Measurements from ENCODE around the gene IL22.

Gene IL22

GRCh38 chr12:68264158-68264855 is 10.9 kb upstream of the IL22 start:
- no peak for DNase-seq (ENCODE audit: low read depth)

DNA sequence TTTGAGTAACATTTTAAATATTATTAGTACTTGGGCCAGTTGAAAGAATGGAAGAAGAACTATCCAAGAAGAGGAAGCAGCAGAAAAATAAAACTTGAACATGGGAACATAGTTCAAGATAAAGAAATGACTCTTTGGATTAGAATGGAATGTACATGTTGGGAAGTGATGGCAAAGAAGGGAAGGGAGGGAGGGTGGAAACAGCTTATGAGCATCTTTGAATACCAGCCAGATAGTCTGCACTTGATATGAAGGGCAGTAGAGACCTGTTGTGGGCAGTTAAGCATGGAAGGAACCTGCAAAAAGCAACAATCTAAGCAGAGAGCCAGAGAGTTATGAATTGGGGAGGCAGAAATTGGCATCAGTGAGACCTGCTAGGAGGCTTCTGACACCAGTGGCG is 10.0 kb upstream of the IL22 start:
- no peak for DNase-seq (ENCODE audit: low read depth)

- no peak for DNase-seq (ENCODE audit: low read depth)
These were observed 8.5 kb upstream of the IL22 start for GRCh38 chr12:68261896-68262295.

DNA sequence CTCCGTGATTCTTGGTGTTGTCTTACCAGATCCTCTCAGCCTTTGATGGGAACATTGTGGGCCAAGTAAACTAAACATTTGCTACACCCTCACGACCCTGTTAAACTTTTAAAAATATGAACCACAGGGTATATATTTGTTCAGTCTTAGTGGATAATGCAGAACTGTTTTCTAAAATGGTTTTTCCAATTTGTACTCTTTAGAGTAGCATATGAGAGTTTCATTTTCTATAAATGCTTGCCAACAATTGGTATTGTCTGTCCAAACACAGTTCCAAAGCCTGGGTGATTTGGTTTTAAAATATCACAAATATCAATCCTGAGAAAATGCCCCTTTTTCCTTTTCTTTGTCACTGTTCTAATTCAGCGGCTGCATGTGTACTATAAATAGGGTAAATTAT is 6.7 kb upstream of the IL22 start:
- no peak for DNase-seq (ENCODE audit: low read depth)

- DNase-seq (ENCODE audit: low read depth): no peak
These were observed 6.0 kb upstream of the IL22 start for GRCh38 chr12:68259318-68259940.

- DNase-seq (ENCODE audit: low read depth): no peak
These were observed 1.3 kb downstream of the IL22 start for GRCh38 chr12:68252077-68252476.

GRCh38 chr12:68250454-68250853 is 3.0 kb downstream of the IL22 start:
- DNase-seq (ENCODE audit: low read depth): no peak

DNA sequence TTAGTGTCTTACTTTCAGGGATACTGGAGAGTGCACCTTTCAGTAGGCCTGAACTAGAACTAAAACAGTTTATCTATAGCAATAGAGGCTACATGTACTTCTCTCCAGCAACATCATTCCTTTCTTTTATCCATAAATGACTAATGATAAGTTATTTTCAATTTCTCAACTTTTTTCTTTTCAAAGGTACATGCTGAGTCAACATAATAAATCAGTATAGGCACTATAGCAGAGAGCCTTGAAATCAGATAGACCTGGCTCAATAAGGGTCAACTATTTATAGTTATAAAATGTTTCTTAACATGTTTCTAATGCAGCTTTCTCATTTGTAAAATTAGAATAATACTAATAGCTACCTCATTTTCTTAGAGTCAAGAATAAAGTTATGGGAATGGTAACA is 5.6 kb downstream of the IL22 start:
- DNase-seq (ENCODE audit: low read depth): no peak

DNA sequence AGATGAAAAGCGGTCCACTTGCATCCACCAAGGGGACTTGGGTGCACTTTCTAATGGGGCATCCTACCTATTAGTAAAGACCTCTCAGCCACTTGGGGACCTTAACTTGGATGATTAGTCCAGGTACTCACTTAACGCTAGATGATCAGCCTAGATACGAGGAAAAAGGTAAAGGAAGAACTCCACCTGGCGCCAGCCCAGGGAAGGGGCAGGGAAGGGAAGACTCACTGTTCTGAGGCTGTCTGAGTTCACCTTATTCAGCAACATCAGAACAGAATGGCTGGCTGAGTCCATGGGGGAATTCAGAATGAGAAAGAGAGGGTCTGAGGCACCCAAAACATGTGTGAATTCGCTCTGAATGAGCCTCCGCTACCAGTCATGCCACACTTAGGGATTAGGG is 7.1 kb downstream of the IL22 start:
- DNase-seq (ENCODE audit: low read depth): no peak

GRCh38 chr12:68245180-68246021 is 8.0 kb downstream of the IL22 start:
- DNase-seq (ENCODE audit: low read depth): no peak

GRCh38 chr12:68242777-68243176 is 10.6 kb downstream of the IL22 start:
- DNase-seq (ENCODE audit: low read depth): no peak

DNA sequence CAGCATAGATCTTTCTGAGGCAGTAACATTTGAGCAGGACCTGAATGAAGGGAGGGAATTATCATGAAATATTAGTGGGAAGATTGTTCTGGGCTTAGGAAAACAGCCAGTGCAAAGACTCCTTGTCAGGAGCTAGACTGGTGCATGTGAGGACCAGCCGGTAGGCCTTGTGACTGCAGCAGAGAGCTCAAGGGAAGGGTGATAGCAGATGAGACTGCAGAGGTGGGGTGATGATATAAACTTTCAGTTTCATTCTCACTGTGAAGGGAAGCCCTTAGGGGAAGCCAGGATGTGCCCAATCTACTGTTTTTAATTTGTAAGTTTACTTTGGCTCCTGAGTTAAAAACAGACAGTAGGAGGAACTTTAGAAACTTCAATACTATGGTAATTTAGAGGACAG is 12.4 kb downstream of the IL22 start:
- peak; percentile 18 for DNase-seq (ENCODE audit: low read depth)

DNA sequence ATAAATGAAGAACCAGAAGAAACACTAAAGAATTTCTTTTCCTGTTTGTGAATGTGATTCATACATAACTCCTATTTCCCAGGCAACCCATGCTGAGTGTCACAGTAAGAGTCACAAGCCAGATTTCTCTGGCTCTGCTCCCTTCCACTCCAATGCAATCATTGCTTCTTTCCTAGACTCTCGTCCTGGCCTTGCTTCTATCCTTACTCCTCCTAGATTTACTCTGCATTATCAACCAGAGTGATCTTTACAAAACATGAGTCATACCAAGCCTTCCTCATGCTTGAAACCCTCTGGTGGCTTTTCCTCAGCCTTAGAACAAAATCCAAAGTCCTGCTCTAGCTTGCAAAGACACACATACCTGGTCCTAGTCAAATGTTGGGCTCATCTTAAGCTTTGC is 13.3 kb downstream of the IL22 start:
- no peak for DNase-seq (ENCODE audit: low read depth)

DNA sequence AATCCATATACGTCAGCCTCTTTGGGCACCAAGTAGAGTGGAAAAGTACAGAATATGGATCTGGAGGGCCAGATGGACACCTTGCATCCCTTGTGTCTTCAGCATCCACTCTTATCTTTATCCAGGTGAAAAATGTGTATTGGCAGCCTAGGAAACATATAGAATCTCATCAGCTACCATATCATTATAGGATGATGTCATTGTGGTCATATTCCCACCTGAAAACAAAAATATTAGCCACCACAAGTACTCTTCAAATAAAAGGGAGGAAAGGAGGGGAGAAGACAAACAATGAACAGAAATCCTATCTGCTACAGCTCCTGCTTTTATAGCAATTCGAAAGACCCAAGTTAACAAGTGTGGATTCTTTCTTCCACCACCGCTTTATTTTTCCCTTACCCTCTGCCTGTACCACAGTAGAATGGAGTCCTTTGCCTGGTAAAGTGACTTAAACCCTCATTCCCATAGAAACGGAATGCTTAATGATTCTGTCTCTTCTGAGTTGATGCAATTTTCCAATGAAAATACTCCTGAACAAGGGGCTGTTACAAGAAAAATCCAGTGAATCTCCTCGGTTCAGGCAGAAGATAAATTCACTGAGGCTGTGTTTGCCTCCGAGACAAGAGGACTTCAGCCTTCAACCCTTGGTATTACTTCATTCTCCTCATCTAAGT is 14.0 kb downstream of the IL22 start:
- no peak for DNase-seq (ENCODE audit: low read depth)

GRCh38 chr12:68237619-68238018 is 15.8 kb downstream of the IL22 start:
- DNase-seq (ENCODE audit: low read depth): no peak

DNA sequence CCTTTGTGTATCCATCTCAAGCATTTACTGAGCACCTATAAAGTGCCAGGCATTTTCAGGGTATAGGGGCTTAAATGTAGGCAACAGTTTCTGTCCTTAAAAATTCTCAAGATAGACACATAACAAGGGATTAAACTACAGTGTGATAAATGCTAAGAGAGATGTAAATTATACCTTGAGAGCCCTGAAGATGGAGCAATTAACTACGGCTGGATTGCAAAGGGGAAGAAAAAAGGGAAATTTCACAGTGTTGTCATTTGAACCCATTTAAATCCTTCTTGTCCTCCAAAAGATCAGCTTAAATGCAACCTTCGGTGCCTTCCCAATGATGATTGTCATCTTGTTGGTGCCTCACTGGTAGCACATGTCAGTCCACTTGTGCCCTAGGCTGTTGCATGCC is 16.3 kb downstream of the IL22 start:
- no peak for DNase-seq (ENCODE audit: low read depth)

DNA sequence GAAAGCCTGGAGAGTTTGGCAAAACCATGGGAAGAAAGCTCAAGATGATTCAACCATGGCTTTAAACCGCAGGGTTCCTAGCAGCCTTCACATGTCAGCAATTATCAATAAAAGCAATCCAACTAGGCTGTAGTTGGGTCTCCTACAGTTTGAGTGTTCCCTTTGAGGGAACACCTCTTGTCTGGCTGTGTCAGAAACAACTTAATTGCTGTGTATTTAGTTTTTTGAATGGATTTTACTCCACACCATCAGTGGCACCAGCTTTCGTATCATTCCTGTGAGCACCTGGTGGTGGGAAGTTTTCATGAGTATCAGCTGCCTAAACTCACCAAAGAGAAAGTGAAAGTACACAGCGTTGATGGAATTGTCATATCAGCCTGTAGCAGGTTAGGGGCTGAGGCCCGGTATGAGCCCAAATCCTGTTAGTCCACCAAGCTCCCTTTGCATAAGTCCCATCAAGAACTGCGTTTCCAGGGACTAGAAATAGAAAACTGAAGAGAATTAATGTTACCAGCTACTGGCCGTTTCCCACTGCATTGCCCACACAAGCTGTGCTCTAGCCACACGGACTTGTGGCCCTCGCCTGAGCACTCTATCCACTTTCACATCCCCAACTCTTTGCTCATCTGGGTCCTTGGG is 16.9 kb downstream of the IL22 start:
- DNase-seq (ENCODE audit: low read depth): no peak

- DNase-seq (ENCODE audit: low read depth): no peak
These were observed 17.8 kb downstream of the IL22 start for GRCh38 chr12:68235576-68235975.

- no peak for DNase-seq (ENCODE audit: low read depth)
These were observed 19.3 kb downstream of the IL22 start for GRCh38 chr12:68234140-68234539.

DNA sequence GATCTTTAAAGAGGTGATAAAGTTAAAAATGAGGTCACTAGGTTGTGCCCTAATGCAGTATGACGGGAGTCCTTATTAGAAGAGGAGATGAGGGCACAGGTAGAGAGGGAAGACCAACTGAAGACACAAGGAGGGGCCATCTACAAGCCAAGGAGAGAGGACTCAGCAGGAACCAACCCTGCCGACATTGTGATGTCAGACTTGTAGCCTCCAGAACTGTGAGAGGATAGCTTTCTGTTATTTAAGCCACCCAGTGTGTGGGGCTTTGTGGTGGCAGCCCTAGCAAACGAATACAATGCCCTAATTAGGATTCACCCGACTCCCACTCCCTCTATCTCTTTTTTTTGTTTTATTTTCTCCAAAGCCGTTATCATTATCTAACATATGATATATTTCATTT is 19.9 kb downstream of the IL22 start:
- no peak for DNase-seq (ENCODE audit: low read depth)

- DNase-seq (ENCODE audit: low read depth): no peak
These were observed 21.7 kb downstream of the IL22 start for GRCh38 chr12:68231691-68232090.

DNA sequence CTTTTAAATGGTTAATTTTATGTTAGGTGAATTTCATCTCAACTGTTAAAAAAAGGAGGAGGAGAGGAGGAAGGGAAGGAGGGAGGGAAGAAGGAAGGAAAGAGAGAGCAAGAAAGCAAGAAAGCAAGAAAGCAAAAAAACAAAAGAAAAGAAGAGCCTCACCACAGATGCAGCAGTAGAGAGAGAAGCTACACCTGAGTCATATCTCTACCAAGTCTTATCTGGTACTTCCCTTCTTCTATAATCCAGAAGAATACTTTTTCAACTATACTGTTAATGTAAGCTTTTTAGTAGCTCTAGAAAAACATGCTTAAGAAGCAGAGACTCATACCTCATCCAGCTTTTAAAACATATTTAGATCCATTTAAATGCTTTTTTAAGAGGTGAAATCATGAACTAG is 22.2 kb downstream of the IL22 start:
- DNase-seq (ENCODE audit: low read depth): no peak

Measured in stimulated activated CD8-positive, alpha-beta memory T cell treated with anti-CD3 and anti-CD28 coated beads, Interleukin-7, amount 100 ng/mL, for 24 hours (primary cell).